ENCODE measurements around the gene ZNF324. TPM values are rescaled to one million over a fixed set of nuclear protein-coding genes. Genes with fewer than 3 reads are reported as not detected.

The ZNF324 gene
- total RNA-seq, 1 experiment from 2014 or later = 12.7 TPM

- Histone ChIP-seq H3K23me2 (ENCODE audit: insufficient read length, low read depth, low read length, poor library complexity, severe bottlenecking) (peaks cover 20% of the 10 kb centered on the region), H2BK15ac (ENCODE audit: low read depth, low read length) (no peak within 1 kb of the TSS), H3T11ph (ENCODE audit: low read length) (no peak within 1 kb of the TSS), H3K56ac (ENCODE audit: insufficient read length, low read depth, low read length) (no peak within 1 kb of the TSS), H3K9me3 (ENCODE audit: control insufficient read depth, low read depth, low read length) (no peaks in the 10 kb centered on the region), H3K4me2 (ENCODE audit: insufficient read depth, insufficient read length, low read length) (peak within 1 kb of the TSS; percentile 85), H2AK5ac (ENCODE audit: insufficient read length, low read length) (no peak within 1 kb of the TSS), H4K20me1 (ENCODE audit: control insufficient read depth, insufficient read depth, insufficient read length) (no peaks in the 10 kb centered on the region), H3K27ac (ENCODE audit: insufficient read length, low read depth, low read length) (peak within 1 kb of the TSS; percentile 69), H3K9ac (ENCODE audit: extremely low read depth, insufficient read length, low read length) (peak within 1 kb of the TSS; percentile 96), H4K5ac (ENCODE audit: insufficient read length, low read depth, low read length) (peak within 1 kb of the TSS; percentile 19), H4K91ac (ENCODE audit: insufficient read length, low read depth, low read length) (no peak within 1 kb of the TSS), H3K27me3 (ENCODE audit: insufficient read depth, low read length) (no peaks in the 10 kb centered on the region), H3K4ac (ENCODE audit: low read depth, low read length) (no peak within 1 kb of the TSS; the same call in 1 of the 2 replicates), H2AFZ (ENCODE audit: low read length) (no peak within 1 kb of the TSS), H3K4me1 (ENCODE audit: insufficient read depth, low read length) (no peaks in the 10 kb centered on the region; the same call in 1 of the 2 replicates), H3K79me2 (ENCODE audit: insufficient read depth, low read length) (peaks cover 2% of the 10 kb centered on the region; the same call in 1 of the 2 replicates), H2BK12ac (ENCODE audit: insufficient read length, low read depth, low read length) (no peak within 1 kb of the TSS), H3K79me1 (ENCODE audit: insufficient read depth, low read depth, low read length, poor library complexity, severe bottlenecking) (no peaks in the 10 kb centered on the region), H2BK120ac (ENCODE audit: low read depth, low read length, poor library complexity, severe bottlenecking) (no peak within 1 kb of the TSS), H3K14ac (ENCODE audit: insufficient read depth, low read length) (peak within 1 kb of the TSS; percentile 96), H2BK20ac (ENCODE audit: low read depth, low read length, poor library complexity, severe bottlenecking) (no peak within 1 kb of the TSS), H2BK5ac (ENCODE audit: insufficient read length, low read length) (no peak within 1 kb of the TSS), H3K23ac (ENCODE audit: insufficient read length, low read depth, low read length) (no peak within 1 kb of the TSS), H4K8ac (replicated peaks; ENCODE audit: insufficient read length, low read depth, low read length) (no peak within 1 kb of the TSS), H3K18ac (ENCODE audit: insufficient read length, low read depth, low read length) (peak within 1 kb of the TSS; percentile 95)
- peaks cover 46 to 48% of the 10 kb centered on the region in 2 experiments for H3K4me1 Mint-ChIP-seq
- H3K27me3 Mint-ChIP-seq (ENCODE audit: low read depth) = no peaks in the 10 kb centered on the region
- TF ChIP-seq CTCF (conservative IDR thresholded peaks at IDR 0.05) = peak; percentile 68
- peak within 1 kb of the TSS; percentile 91 to 96 for H3K4me3 Mint-ChIP-seq
- DNase-seq = peak; percentile 95
- no CpG with 5 or more reads among the region's 87 CpGs for WGBS (ENCODE audit: extremely low coverage, insufficient read length, low lambda C conversion rate)
- H3K27ac Mint-ChIP-seq = peak within 1 kb of the TSS; percentile 75 to 100 (median 99)
- H3K9me3 Mint-ChIP-seq = peaks cover 0 to 3% of the 10 kb centered on the region in 2 experiments; a peak in 1 of 5 replicates
- H3K36me3 Mint-ChIP-seq (ENCODE audit: insufficient read depth in 1 of 3, low read depth in 3 of 3) = peaks cover 9 to 19% (median 13%) of the 10 kb centered on the region in 3 experiments
Observed at GRCh38 chr19:58519355-58520256, 52.7 kb downstream of the ZNF324 start, which contains the start of gene ZBTB45. TSS of gene ZBTB45 (minus strand) at chr19:58519810. CDS start at chr19:58517673, 2,137 bp downstream.

All from H9 (cell line).